ENCODE data around the gene MYO18A. TPM values are rescaled to one million over a fixed set of nuclear protein-coding genes. Genes with fewer than 3 reads are reported as not detected.

The MYO18A gene
- total RNA-seq, 2 donors from 2014 or later, result 45.4 to 73.2 TPM

GRCh38 chr17:29080323-29080722, 99.9 kb downstream of the MYO18A start:
- ATAC-seq, result no peak
- no peak for TF ChIP-seq CTCF (IDR thresholded peaks at IDR 0.05)
- TF ChIP-seq POLR2A (IDR thresholded peaks at IDR 0.05), result no peak
- WGBS, 2 donors, result 95 to 98% methylated on average over 7 to 31 of the region's 33 CpGs
- H3K4me3 ChIP-seq, result no peak overlapping the region
- no peak for DNase-seq
- H3K27ac ChIP-seq, result no peak overlapping the region
- peaks cover 0 to 14% of the 10 kb centered on the region in 2 donors for H3K36me3 ChIP-seq (replicated peaks in 1 of 2; ENCODE audit: insufficient read depth in 1 of 2, low read depth in 2 of 2)
- H3K9me3 ChIP-seq, result no peaks in the 10 kb centered on the region
- H3K4me1 ChIP-seq, result no peaks in the 10 kb centered on the region
- intact Hi-C loops (cut with DNase I), result no loop called here
- H3K27me3 ChIP-seq, result no peaks in the 10 kb centered on the region

- intact Hi-C loops (cut with DNase I), result no loop called here
- no peak overlapping the region for H3K27ac ChIP-seq
- H3K36me3 ChIP-seq (replicated peaks in 1 of 2; ENCODE audit: insufficient read depth in 1 of 2, low read depth in 2 of 2), result peaks cover 0 to 14% of the 10 kb centered on the region in 2 donors
- TF ChIP-seq CTCF (IDR thresholded peaks at IDR 0.05) (no peak), POLR2A (IDR thresholded peaks at IDR 0.05) (no peak)
- 90 to 92% methylated on average over 5 to 33 of the region's 33 CpGs for WGBS, 2 donors
- H3K4me3 ChIP-seq, result no peak overlapping the region
- H3K4me1 ChIP-seq, result no peaks in the 10 kb centered on the region
- DNase-seq, result no peak
- ATAC-seq, result no peak
- no peaks in the 10 kb centered on the region for H3K27me3 ChIP-seq
- no peaks in the 10 kb centered on the region for H3K9me3 ChIP-seq
Measured at GRCh38 chr17:29079887-29080286, 100.3 kb downstream of the MYO18A start.

GRCh38 chr17:29079433-29079832, 100.8 kb downstream of the MYO18A start:
- H3K36me3 ChIP-seq (replicated peaks in 1 of 2; ENCODE audit: insufficient read depth in 1 of 2, low read depth in 2 of 2), result peaks cover 0 to 14% of the 10 kb centered on the region in 2 donors
- DNase-seq (no peak), ATAC-seq (no peak)
- no peaks in the 10 kb centered on the region for H3K4me1 ChIP-seq
- no peak overlapping the region for H3K27ac ChIP-seq
- TF ChIP-seq CTCF (IDR thresholded peaks at IDR 0.05) (no peak), POLR2A (IDR thresholded peaks at IDR 0.05) (no peak)
- H3K9me3 ChIP-seq, result no peaks in the 10 kb centered on the region
- WGBS, 2 donors, result 95% methylated on average over 14 to 16 of the region's 16 CpGs
- intact Hi-C loops (cut with DNase I), result no loop called here
- no peak overlapping the region for H3K4me3 ChIP-seq
- H3K27me3 ChIP-seq, result no peaks in the 10 kb centered on the region

- TF ChIP-seq POLR2A (IDR thresholded peaks at IDR 0.05) (no peak), CTCF (IDR thresholded peaks at IDR 0.05) (no peak)
- no peaks in the 10 kb centered on the region for H3K27me3 ChIP-seq
- DNase-seq, result no peak
- no peaks in the 10 kb centered on the region for H3K4me1 ChIP-seq
- no peak overlapping the region for H3K27ac ChIP-seq
- intact Hi-C loops (cut with DNase I), result no loop called here
- H3K4me3 ChIP-seq, result no peak overlapping the region
- WGBS, 2 donors, result 78 to 93% methylated on average over 8 to 9 of the region's 9 CpGs
- no peaks in the 10 kb centered on the region for H3K9me3 ChIP-seq
- no peak for ATAC-seq
- H3K36me3 ChIP-seq (replicated peaks in 1 of 2; ENCODE audit: insufficient read depth in 1 of 2, low read depth in 2 of 2), result peaks cover 0 to 12% of the 10 kb centered on the region in 2 donors
Measured at GRCh38 chr17:29078183-29079045, 101.8 kb downstream of the MYO18A start.

- ATAC-seq (no peak), DNase-seq (no peak)
- Histone ChIP-seq H3K36me3 (replicated peaks in 1 of 2; ENCODE audit: insufficient read depth in 1 of 2, low read depth in 2 of 2) (peaks cover 0 to 12% of the 10 kb centered on the region in 2 donors), H3K27me3 (no peaks in the 10 kb centered on the region), H3K27ac (no peak overlapping the region), H3K9me3 (no peaks in the 10 kb centered on the region), H3K4me1 (no peaks in the 10 kb centered on the region), H3K4me3 (no peak overlapping the region)
- intact Hi-C loops (cut with DNase I), result no loop called here
- WGBS, 2 donors, result 90% methylated on average over 7 of the region's 7 CpGs
- no peak for TF ChIP-seq CTCF (IDR thresholded peaks at IDR 0.05)
- TF ChIP-seq POLR2A (IDR thresholded peaks at IDR 0.05), result no peak
Measured at GRCh38 chr17:29077320-29077719, 102.9 kb downstream of the MYO18A start.
